GM18867 (cell line): ENCODE results near the gene QKI.
"Not testable (repeated sequence)": the region's sequence is repeated elsewhere in the genome, so short reads cannot be mapped to it uniquely, and the experiment has no call there.

Experiments used
- ATAC-seq: cut with Tn5 transposase; IDR thresholded peaks from one replicate; pipeline ENCODE4 v1.9.1; 2021; ENCODE audit warnings: mild to moderate bottlenecking, moderate library complexity; ENCODE audit not compliant: unreplicated experiment

The QKI gene

DNA sequence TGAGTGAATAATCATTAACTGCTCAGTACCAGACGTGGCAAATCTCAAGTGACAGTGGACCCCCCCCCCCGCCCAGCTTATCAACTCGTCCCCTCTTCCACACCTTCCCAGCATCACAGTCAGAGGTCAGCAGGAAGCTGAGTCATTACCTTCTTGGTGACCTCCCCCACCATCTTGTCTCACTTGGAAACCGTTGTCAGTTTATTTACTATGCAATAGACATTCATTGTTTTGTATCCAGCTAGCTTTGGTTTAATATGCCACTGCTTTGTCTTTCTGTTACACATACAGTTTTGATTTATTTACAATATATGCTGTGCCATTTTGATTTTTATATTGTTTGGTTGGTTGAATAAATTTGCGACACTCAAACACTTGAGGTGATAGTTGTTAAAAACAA is 158.1 kb downstream of the QKI start:
- no peak for ATAC-seq

- no peak for ATAC-seq
Observed at GRCh38 chr6:163573503-163574179, 159.1 kb downstream of the QKI start.

DNA sequence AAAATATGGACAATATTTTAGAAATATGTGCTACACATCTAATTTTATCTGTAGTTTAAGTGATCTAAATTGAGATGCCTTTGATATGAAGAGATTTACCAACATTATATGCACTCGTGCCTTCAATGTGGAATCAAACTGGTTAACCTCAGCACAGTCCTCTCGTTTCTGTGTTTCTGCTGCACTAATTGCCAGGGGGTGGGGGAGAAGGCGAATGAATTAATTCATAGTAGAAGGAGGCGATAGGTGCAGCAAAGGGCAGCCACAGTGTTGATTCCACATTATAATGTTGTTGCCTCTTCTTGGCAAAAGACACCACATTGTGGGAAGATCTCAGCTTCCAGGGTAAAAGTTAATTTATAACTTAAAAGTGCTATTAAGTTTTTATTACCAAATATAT is 161.6 kb downstream of the QKI start:
- ATAC-seq, result no peak

DNA sequence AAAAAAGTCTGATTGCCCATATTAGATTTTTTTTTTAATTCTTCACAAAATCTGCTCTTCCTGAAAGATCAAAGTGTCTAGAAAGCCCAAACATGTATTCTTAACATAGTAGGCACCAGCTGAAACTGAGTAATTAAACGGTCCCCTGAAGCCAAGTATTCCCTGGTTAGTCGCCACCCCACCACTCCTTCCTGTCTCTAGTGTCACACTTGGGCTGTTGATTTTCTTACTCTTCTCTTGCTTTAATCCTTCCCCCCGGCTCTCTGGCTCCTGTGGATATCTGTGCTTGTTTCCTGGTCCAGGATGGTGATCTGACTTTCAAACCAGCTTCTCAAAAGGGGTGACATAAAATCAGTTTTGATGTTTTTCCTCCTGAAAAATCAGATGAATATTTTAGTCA is 162.9 kb downstream of the QKI start:
- no peak for ATAC-seq

- ATAC-seq, result no peak
Observed at GRCh38 chr6:163579111-163579879, 164.8 kb downstream of the QKI start.

GRCh38 chr6:163579880-163580295 is 165.4 kb downstream of the QKI start:
- no peak for ATAC-seq

GRCh38 chr6:163580311-163581030 is 166.0 kb downstream of the QKI start:
- no peak for ATAC-seq

GRCh38 chr6:163583558-163583957 is 169.0 kb downstream of the QKI start:
- no peak for ATAC-seq

DNA sequence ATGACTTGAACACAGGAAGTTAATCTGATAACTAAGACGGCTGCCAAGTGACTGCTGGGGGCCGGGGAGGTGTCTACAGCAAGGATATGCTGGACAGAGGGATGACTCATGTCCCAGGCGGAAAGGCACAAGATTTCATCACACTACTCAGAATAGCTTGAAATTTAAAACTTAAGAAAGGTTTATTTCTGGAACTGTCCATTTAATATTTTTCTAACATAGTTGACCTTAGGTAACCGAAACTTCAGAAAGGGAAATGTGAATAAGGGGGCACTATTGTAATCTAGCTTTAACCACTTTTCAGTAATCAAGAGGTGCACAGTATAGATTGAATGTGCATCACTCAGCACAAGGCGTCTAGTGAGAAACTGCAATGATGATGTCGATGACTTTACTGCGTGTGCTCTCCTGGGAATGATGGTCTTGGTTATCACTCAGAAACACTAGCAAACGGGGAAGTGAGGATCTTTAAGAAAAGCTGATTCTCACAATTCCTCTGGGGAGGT is 171.5 kb downstream of the QKI start:
- ATAC-seq, result no peak

- no peak for ATAC-seq
Observed at GRCh38 chr6:163586888-163587287, 172.4 kb downstream of the QKI start.

- ATAC-seq, result no peak
Observed at GRCh38 chr6:163588220-163588919, 173.9 kb downstream of the QKI start.

- no peak for ATAC-seq
Observed at GRCh38 chr6:163589387-163589786, 174.9 kb downstream of the QKI start.

DNA sequence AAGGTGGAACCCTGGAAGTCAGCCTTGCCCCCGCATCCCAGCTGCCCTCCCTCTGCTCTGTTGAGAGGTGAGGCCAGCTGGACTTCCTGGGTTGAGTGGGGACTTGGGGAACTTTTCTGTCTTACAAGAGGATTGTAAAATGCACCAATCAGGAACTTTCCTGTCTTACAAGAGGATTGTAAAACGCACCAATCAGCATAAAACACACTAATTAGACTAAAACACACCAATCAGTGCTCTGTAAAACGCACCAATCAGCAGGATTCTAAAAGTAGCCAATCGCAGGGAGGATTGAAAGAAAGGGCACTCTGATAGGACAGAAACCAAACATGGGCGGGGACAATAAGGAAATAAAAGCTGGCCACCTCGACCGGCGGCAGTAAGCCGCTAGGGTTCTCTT is 175.6 kb downstream of the QKI start:
- ATAC-seq, result not testable (repeated sequence)

DNA sequence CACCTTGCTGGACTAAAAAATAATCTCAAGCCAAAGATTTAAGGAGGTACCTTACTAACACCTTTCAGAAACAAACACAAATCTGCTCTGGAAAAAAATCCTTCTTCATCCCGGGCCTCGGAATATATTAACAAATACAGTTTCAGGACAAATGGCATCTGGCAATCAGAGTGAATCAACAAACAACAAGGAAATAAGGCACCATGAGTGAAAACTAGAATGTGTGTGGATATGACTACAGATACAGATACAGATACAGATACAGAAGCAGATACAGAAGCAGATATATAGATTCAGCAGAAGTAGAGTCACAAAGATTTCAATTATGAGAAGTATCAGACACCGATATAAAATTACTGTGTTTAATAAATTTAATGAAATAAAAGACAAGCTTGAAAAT is 178.4 kb downstream of the QKI start:
- no peak for ATAC-seq

- no peak for ATAC-seq
Observed at GRCh38 chr6:163596174-163596573, 181.7 kb downstream of the QKI start.

DNA sequence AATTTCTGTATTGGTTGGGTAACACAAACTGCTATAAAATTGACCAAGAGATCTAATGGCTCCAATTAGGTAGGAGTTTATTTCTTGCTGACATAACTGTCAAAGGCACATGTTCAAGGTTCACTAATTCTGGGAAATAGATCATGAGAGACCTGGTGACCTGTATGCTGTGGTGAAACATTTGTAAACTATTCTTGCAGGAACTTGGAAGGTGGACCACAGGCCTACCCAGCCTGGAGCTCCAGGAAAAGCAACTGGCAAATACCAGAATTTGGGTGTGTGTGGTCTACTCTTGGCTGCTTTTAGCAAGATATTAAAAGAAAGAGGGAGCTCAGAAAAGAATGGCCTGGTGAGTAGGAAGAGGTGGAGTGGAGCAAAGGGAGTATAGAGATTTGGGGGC is 184.6 kb downstream of the QKI start:
- ATAC-seq, result no peak

DNA sequence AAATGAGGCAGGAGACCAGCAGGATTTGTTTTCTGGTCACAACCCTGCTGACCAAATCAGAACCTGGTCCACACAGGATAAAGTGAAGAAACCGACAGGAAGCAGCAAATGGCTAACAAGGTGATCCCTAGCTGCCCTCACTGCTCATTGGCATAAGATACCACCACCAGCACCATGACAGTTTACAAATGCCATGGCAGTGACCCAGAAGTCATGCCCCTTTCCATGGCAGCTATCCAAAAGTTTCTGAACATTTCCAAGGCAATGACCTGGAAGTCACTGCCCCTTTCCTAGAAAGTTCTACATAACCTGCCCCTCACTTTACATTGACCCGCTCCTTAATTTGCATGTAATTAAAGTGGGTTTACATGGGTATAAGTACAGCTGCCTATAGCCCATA is 185.2 kb downstream of the QKI start:
- ATAC-seq, result no peak

DNA sequence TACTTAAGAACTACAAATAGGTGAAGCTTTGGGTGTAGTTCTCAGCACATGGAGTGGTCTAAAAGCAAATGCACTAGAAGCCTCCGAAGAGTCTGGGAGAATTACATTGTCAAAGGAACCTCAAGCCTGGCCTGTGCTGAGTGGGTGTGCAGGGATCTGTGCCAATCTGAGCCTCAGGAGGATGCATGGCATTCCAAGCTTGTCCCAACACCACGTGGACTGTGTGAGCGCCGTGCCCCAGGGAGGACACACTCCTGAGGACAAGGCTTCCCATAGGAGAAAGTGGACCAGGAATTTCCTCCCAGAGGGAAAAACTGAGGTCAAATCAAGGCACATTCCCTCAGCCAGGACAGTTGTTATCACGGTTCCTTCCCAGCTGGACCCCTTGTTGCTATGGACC is 185.8 kb downstream of the QKI start:
- ATAC-seq, result no peak

DNA sequence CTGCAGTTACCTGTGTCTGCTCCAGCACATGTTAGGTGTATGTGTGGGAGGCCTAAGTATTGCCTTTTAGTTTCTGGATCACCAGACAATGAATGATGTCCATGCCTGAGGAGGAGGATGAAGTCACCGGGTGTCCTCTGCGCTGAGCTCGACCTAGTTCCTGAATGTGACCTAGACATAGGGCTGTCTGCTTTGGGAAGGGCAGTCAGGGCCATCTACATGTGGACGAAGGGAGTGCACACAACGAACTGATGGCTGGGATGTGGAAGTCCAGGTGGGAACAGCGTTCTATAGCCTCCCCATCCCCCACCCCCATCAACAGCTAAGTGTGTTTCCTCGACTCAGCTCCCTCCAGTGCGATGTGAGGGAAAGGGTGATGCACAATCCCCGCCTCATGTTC is 186.3 kb downstream of the QKI start:
- no peak for ATAC-seq

GRCh38 chr6:163602851-163603250 is 188.3 kb downstream of the QKI start:
- no peak for ATAC-seq

DNA sequence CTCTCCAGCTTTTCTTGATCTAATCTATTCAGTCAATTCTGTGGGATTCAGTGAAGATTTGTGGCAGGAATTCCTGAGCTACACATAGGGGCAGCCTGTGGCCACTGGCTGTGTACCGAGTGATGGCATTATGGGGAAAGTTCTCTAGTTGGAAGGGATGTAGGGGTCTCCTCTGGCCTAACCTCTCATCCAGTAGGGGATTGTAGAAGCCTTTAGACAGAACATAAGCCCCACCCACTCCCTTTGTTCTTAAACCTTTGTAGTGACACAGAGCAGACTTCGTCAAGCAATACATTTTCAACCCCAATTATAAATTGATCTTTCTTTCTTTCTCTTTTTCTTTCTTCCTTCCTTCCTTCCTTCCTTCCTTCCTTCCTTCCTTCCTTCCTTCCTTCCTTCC is 188.9 kb downstream of the QKI start:
- ATAC-seq, result no peak
